ENCODE results near the gene FAM53A. TPM values are rescaled to one million over a fixed set of nuclear protein-coding genes. Genes with fewer than 3 reads are reported as not detected.

Gene FAM53A
- total and polyA plus RNA-seq, 10 of the 15 experiments (the other 5 are each of a cell fraction or from before 2014, with no cell fraction given) = 0.02 to 0.87 (median 0.38) TPM; not detected in 2

GRCh38 chr4:1654216-1654955 is 29.7 kb downstream of the FAM53A start:
- ChIA-PET RAD21 (ENCODE audit: unreplicated experiment) (no interaction called here), CTCF (no interaction called here), POLR2A (no interaction called here), SMC1A (ENCODE audit: uncharacterized antibody, unreplicated experiment) (no interaction called here)
- in situ Hi-C loops (cut with MboI) (no loop called here), intact Hi-C loops (cut with micrococcal nuclease; ENCODE audit: unreplicated experiment) (no loop called here)
- BruUV-seq (replicated peaks) = no TSS peak
- no peak for ATAC-seq
- TF ChIP-seq MTA2 (IDR thresholded peaks at IDR 0.05; ENCODE audit: low read depth) (no peak), NKRF (conservative IDR thresholded peaks at IDR 0.05) (no peak), BCLAF1 (IDR thresholded peaks at IDR 0.05) (no peak), SMARCA5 (IDR thresholded peaks at IDR 0.05) (no peak), HCFC1 (IDR thresholded peaks at IDR 0.05; ENCODE audit: low read length) (no peak), EGR1 (IDR thresholded peaks at IDR 0.05; ENCODE audit: borderline replicate concordance in 1 of 2, low read depth in 2 of 2, low read length in 2 of 2) (no peak)
- TF ChIP-seq, protein P1, sequence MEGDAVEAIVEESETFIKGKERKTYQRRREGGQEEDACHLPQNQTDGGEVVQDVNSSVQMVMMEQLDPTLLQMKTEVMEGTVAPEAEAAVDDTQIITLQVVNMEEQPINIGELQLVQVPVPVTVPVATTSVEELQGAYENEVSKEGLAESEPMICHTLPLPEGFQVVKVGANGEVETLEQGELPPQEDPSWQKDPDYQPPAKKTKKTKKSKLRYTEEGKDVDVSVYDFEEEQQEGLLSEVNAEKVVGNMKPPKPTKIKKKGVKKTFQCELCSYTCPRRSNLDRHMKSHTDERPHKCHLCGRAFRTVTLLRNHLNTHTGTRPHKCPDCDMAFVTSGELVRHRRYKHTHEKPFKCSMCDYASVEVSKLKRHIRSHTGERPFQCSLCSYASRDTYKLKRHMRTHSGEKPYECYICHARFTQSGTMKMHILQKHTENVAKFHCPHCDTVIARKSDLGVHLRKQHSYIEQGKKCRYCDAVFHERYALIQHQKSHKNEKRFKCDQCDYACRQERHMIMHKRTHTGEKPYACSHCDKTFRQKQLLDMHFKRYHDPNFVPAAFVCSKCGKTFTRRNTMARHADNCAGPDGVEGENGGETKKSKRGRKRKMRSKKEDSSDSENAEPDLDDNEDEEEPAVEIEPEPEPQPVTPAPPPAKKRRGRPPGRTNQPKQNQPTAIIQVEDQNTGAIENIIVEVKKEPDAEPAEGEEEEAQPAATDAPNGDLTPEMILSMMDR (IDR thresholded peaks at IDR 0.05 in 2 of 3, conservative IDR thresholded peaks at IDR 0.05 in 1 of 3; ENCODE audit: control insufficient read depth in 2 of 3, extremely low read depth in 1 of 3, insufficient read depth in 1 of 3, low read depth in 3 of 3, low read length in 3 of 3) = no peak
- Histone ChIP-seq H3K27me3 (replicated peaks in 1 of 2; ENCODE audit: control insufficient read depth in 2 of 2, insufficient read depth in 2 of 2, low read length in 1 of 2) (no peaks in the 10 kb centered on the region), H3K4me3 (no peak overlapping the region), H3K9ac (ENCODE audit: control insufficient read depth, insufficient read depth, low read length) (no peak overlapping the region), H3K9me3 (replicated peaks; ENCODE audit: control insufficient read depth, insufficient read depth, low read length) (no peaks in the 10 kb centered on the region; the same call in 2 of the 3 replicates), H3K36me3 (ENCODE audit: control insufficient read depth in 2 of 2, insufficient read depth in 2 of 2, low read length in 1 of 2) (no peaks in the 10 kb centered on the region), H3K4me1 (ENCODE audit: control insufficient read depth, insufficient read depth, low read length) (no peaks in the 10 kb centered on the region), H2AFZ (ENCODE audit: control insufficient read depth, low read depth, low read length) (no peak overlapping the region), H3K79me2 (ENCODE audit: control insufficient read depth, insufficient read depth, low read length) (no peaks in the 10 kb centered on the region), H3K4me2 (ENCODE audit: control insufficient read depth, insufficient read depth) (no peak overlapping the region), H4K20me1 (ENCODE audit: control insufficient read depth, insufficient read depth) (no peaks in the 10 kb centered on the region), H3K27ac (ENCODE audit: control insufficient read depth, insufficient read depth) (no peak overlapping the region)
- 43% methylated on average over 21 of the region's 23 CpGs for WGBS (ENCODE audit: insufficient coverage, insufficient replicate concordance, low lambda C conversion rate, missing lambda C conversion rate)
- FAIRE-seq = no peak
- no peak for DNase-seq (ENCODE audit: low read depth, low spot score)

Measured in GM12878 (cell line).